ENCODE results near the gene SMIM35. TPM values are rescaled to one million over a fixed set of nuclear protein-coding genes. Genes with fewer than 3 reads are reported as not detected.

SMIM35 gene
- polyA plus RNA-seq, 1 of the 3 experiments (the other 2 are of a cell fraction), result not detected

DNA sequence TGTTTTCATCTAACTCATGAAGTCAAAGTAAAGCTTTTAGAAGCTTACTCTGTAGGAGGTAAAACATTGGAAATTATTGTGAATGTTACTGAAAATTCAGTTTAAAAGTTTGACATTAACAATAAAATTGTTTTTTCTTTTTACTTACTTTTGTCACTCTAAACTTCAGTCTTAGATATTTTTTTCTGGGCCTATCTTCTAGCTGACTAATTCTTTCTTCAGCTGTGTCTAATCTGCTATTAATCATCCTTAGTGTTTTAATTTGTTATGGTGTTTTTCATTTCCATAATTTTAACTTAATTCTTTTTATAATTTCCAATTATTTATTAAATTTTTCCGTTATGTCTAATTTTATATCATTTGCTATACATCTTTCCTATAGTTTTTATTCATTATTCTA, 65.6 kb downstream of the SMIM35 start:
- DNase-seq, result no peak
- TF ChIP-seq GABPA (IDR thresholded peaks at IDR 0.05; ENCODE audit: low read depth) (no peak), ELF1 (IDR thresholded peaks at IDR 0.05) (no peak), TAF1 (IDR thresholded peaks at IDR 0.05; ENCODE audit: borderline replicate concordance, low read depth, low read length) (no peak), YY1 (IDR thresholded peaks at IDR 0.05; ENCODE audit: low read depth) (no peak), FOXJ3 (CRISPR knock-in tag; IDR thresholded peaks at IDR 0.05) (no peak), EP300 (IDR thresholded peaks at IDR 0.05; ENCODE audit: borderline replicate concordance in 1 of 2, low read depth in 1 of 2, low read length in 1 of 2) (no peak), EZH2phosphoT487 (IDR thresholded peaks at IDR 0.05; ENCODE audit: borderline replicate concordance, low read depth) (no peak), JUND (IDR thresholded peaks at IDR 0.05) (no peak), CHD2 (IDR thresholded peaks at IDR 0.05; ENCODE audit: low read length, partially characterized antibody) (no peak)
- TF ChIP-seq, protein P1, sequence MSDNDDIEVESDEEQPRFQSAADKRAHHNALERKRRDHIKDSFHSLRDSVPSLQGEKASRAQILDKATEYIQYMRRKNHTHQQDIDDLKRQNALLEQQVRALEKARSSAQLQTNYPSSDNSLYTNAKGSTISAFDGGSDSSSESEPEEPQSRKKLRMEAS (IDR thresholded peaks at IDR 0.05; ENCODE audit: low read depth), result no peak
- TF ChIP-seq, protein P2, sequence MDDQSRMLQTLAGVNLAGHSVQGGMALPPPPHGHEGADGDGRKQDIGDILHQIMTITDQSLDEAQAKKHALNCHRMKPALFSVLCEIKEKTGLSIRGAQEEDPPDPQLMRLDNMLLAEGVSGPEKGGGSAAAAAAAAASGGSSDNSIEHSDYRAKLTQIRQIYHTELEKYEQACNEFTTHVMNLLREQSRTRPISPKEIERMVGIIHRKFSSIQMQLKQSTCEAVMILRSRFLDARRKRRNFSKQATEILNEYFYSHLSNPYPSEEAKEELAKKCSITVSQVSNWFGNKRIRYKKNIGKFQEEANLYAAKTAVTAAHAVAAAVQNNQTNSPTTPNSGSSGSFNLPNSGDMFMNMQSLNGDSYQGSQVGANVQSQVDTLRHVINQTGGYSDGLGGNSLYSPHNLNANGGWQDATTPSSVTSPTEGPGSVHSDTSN (IDR thresholded peaks at IDR 0.05), result no peak
- H2AFZ ChIP-seq (ENCODE audit: low read depth), result no peak overlapping the region
- no peak overlapping the region for H3K4me2 ChIP-seq
- H3F3A ChIP-seq (replicated peaks; ENCODE audit: insufficient read depth), result no peaks in the 10 kb centered on the region
- ChIA-PET CTCF (interaction anchor here (0.7 to 1.7 kb wide), 2 partner anchors 32 to 204 kb away, joined by 3 to 5 read pairs; no protein-coding TSS in a partner anchor), POLR2A (no interaction called here)
- no peak overlapping the region for H3K27ac ChIP-seq (ENCODE audit: low read depth in 2 of 2, low read length in 1 of 2)
- H4K20me1 ChIP-seq (ENCODE audit: insufficient read depth), result no peaks in the 10 kb centered on the region
- no peak overlapping the region for H3K9ac ChIP-seq
- 0 out of 2 replicates have a peak, but pooled peaks cover 4% of the 10 kb centered on the region for H3K9me3 ChIP-seq
- no peaks in the 10 kb centered on the region for H3K9me2 ChIP-seq
- 3% methylated on average over 1 of the region's 1 CpG for WGBS (ENCODE audit: low lambda C conversion rate)
- H3K79me2 ChIP-seq (ENCODE audit: insufficient read depth), result no peaks in the 10 kb centered on the region
- no peaks in the 10 kb centered on the region; a peak in 1 of 4 replicates for H3K4me1 ChIP-seq (ENCODE audit: control insufficient read depth in 1 of 2, insufficient read depth in 2 of 2, low read depth in 1 of 2, low read length in 1 of 2)
- no peak overlapping the region for H3K4me3 ChIP-seq (ENCODE audit: low read depth in 2 of 2, low read length in 1 of 2)
- H3K27me3 ChIP-seq (ENCODE audit: insufficient read depth), result no peaks in the 10 kb centered on the region; the same call in 1 of the 2 replicates
- no peaks in the 10 kb centered on the region for H3K36me3 ChIP-seq (replicated peaks in 1 of 2; ENCODE audit: control insufficient read depth in 1 of 2, insufficient read depth in 2 of 2, low read length in 1 of 2)

DNA sequence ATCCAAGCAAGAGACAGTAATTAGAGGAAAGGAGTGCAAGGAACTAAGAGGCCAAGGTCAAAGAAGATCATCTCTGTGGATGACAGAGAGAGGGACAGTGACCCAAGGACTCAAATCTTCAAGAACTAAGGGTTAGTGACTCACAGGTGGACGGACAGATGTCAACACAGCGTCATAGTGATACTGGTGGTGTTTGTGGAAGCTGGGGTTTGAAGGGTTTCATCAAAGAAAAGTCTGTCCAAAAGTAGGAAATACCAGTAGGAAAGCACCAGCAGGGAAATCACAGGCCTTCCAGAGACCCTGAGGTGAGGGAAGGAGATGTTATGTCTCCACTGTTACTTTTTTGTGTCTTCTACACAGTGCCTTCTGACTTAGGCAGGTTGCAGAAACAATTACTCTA, 68.4 kb downstream of the SMIM35 start:
- Histone ChIP-seq H3K4me1 (ENCODE audit: control insufficient read depth in 1 of 2, insufficient read depth in 2 of 2, low read depth in 1 of 2, low read length in 1 of 2) (no peaks in the 10 kb centered on the region; a peak in 1 of 4 replicates), H3K79me2 (ENCODE audit: insufficient read depth) (no peaks in the 10 kb centered on the region), H3K9ac (no peak overlapping the region), H3K27me3 (ENCODE audit: insufficient read depth) (no peaks in the 10 kb centered on the region; the same call in 1 of the 2 replicates), H4K20me1 (ENCODE audit: insufficient read depth) (no peaks in the 10 kb centered on the region), H3K27ac (ENCODE audit: low read depth in 2 of 2, low read length in 1 of 2) (no peak overlapping the region), H3K9me2 (no peaks in the 10 kb centered on the region), H3K36me3 (replicated peaks in 1 of 2; ENCODE audit: control insufficient read depth in 1 of 2, insufficient read depth in 2 of 2, low read length in 1 of 2) (no peaks in the 10 kb centered on the region), H3K4me2 (no peak overlapping the region), H3K4me3 (ENCODE audit: low read depth in 2 of 2, low read length in 1 of 2) (no peak overlapping the region), H2AFZ (ENCODE audit: low read depth) (no peak overlapping the region), H3K9me3 (0 out of 2 replicates have a peak, but pooled peaks cover 4% of the 10 kb centered on the region), H3F3A (replicated peaks; ENCODE audit: insufficient read depth) (no peaks in the 10 kb centered on the region)
- no peak for TF ChIP-seq MXI1 (IDR thresholded peaks at IDR 0.05; ENCODE audit: low read depth, low read length)
- TF ChIP-seq, protein P2 (IDR thresholded peaks at IDR 0.05), result no peak
- TF ChIP-seq TEAD4 (IDR thresholded peaks at IDR 0.05; ENCODE audit: borderline replicate concordance, insufficient read depth), result no peak
- TF ChIP-seq FOSL2 (IDR thresholded peaks at IDR 0.05; ENCODE audit: borderline replicate concordance, low read depth), result no peak
- DNase-seq, result no peak
- 9% methylated on average over 2 of the region's 2 CpGs for WGBS (ENCODE audit: low lambda C conversion rate)
- ChIA-PET CTCF (no interaction called here), POLR2A (no interaction called here)

Data from SK-N-SH (cell line).